KOPT-K1 (cell line): Measurements from ENCODE around the gene EIF3B.
"Not testable (repeated sequence)": the region's sequence is repeated elsewhere in the genome, so short reads cannot be mapped to it uniquely, and the experiment has no call there.

Experiments
- H3K27ac ChIP-seq: fragments of 200-600 bp; sonication (generic); 2 replicates; pipeline ENCODE4 v1.5.1; 2016; ENCODE audit warnings: antibody characterized with exemption, mild to moderate bottlenecking, low read depth, low read length; ENCODE audit not compliant: poor library complexity, severe bottlenecking
- H3K36me3 ChIP-seq: fragments of 200-600 bp; sonication (generic); 2 replicates; pipeline ENCODE4 v1.5.1; 2017; ENCODE audit warnings: antibody characterized with exemption, mild to moderate bottlenecking, low read length, moderate library complexity; ENCODE audit not compliant: insufficient read depth
- H3K9me3 ChIP-seq: fragments of 200-600 bp; sonication (generic); 2 replicates; pipeline ENCODE4 v1.5.1; 2017; ENCODE audit warnings: antibody characterized with exemption, low read length, mild to moderate bottlenecking; ENCODE audit not compliant: insufficient read depth, poor library complexity, severe bottlenecking

EIF3B gene

DNA sequence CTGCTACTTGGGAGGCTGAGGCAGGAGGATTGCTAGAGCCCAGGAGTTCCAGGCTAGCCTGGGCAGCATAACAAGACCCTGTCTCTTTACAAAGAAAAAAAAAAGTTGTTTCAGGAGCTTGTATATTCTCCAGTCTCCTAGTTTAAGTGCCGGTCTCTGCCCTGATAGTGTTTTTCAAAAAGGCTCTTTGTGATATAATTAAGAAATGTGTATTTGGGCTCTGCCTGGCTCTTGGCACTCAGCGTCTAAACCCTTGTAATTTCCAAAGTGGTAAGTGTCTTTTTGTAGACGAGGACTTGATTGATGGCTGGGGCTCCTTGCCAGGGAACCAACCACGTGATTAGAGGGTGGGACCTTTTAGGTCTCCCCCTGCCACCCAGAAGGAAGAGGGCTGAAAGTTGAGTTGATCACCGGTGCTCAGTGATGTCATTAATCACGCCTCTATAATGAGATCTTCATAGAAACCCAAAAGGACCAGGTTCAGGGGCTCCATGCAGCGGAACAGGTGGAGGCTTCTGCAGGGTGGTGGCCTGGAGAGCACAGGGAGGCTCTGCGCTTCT, 4.4 kb downstream of the EIF3B start:
- H3K9me3 ChIP-seq, result no peaks in the 10 kb centered on the region
- peaks cover 75% of the 10 kb centered on the region for H3K36me3 ChIP-seq
- no peak overlapping the region for H3K27ac ChIP-seq

DNA sequence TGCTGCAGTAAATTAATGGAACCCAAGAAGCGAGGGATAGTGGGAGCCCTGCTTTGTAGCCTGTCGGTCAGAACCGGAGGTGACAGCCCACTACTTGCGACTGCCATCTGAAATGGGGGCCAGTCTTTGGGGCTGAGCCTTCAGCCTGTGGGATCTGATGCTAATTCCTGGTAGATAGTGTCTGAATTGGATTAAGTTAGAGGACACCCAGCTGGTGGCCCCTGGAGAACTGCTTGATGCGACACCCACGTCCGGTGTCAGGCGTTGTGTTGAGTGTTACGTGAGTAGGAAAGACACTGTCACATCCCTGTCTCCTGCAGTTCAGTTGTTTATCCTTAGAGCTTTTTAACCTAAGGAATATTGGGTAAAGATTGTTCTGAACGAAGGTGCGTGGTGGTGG, 5.0 kb downstream of the EIF3B start:
- Histone ChIP-seq H3K9me3 (no peaks in the 10 kb centered on the region), H3K36me3 (peaks cover 81% of the 10 kb centered on the region), H3K27ac (no peak overlapping the region)

DNA sequence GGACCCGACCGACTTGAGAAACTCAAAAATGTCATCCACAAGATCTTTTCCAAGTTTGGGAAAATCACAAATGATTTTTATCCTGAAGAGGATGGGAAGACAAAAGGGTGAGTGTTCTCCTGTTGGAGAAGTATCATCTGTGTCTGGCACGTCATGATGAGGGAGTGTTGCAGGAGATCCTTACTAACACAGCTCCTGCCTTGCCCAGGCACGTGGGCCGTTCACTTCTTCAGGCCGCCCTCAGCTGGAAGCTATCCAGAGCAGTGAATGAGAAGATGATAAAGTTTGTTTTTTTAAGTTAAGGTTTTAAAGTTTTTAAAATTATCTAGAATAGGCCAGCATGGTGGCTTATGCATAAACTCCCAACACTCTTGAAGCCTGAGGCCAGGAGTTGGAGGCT, 6.2 kb downstream of the EIF3B start:
- Histone ChIP-seq H3K36me3 (peaks cover 93% of the 10 kb centered on the region), H3K27ac (no peak overlapping the region), H3K9me3 (no peaks in the 10 kb centered on the region)

DNA sequence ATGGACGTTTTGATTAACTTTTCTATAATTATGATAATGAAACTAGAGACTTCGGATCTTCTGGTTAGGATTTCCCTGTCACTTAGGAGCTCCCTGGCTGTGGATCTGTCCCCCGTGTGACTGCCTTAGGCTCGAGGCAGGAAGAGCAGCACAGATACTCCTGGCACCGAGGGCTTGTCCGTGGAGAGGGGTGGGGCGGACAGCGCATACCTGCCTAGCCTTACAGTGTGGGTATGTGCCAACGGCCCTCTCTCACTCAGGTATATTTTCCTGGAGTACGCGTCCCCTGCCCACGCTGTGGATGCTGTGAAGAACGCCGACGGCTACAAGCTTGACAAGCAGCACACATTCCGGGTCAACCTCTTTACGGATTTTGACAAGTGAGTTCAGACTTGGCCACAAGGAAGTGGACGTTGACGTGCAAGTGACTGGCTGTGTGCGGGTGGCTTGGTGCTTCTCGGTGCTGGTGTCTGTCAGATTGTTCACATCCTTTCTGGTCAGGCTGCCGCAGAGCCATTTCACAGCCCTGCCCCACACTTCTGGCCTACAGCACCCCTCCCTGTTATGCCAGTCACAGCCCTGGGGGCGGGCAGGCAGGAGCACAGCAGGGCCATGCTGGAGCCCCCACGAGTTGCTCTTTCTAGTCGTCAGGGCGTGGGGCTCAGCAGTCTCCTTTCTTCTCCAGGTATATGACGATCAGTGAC, 7.9 kb downstream of the EIF3B start:
- Histone ChIP-seq H3K27ac (no peak overlapping the region), H3K36me3 (peaks cover 99% of the 10 kb centered on the region)

DNA sequence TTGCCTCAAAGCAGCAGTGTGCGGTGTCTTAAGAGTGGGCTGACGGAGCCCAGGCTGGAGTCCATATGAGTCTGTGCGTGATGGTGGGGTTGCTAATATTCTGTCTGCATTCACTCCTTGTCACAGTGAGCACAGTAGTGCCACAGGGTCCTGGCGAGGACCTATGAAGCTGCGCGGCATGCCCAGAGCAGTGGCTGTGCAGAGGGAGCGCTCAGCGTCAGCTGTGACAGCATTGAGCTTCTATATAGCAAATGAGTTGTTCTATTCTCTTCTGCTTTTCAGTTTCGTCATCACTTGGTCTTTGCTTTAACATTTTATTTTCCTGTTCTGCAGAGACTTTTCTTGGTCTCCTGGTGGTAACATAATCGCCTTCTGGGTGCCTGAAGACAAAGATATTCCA, 14.5 kb downstream of the EIF3B start:
- peaks cover 100% of the 10 kb centered on the region for H3K36me3 ChIP-seq

More for the DNA sequence above, 7.9 kb downstream of the EIF3B start:
- no peaks in the 10 kb centered on the region for H3K9me3 ChIP-seq

DNA sequence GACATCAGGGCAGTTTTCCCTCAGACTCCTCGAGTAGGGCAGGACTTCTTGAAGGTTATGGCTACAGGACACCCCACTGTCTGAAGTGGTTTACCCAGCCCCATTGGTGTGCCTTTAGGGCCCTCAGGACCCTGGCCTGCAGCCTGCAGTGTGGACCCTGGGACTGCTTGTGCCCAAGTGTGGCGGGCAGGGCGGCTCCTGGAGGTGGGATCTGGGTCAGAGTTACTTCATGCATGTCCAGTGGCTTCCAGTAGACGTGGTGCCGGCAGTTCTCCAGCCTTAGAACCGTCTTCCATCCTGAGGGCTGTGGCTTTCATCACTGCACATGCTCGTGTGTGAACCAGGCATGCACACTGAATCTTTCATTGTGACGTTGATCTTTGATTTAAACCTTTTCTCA, 16.7 kb downstream of the EIF3B start:
- Histone ChIP-seq H3K36me3 (peaks cover 100% of the 10 kb centered on the region), H3K27ac (no peak overlapping the region), H3K9me3 (no peaks in the 10 kb centered on the region)

More for the DNA sequence above, 14.5 kb downstream of the EIF3B start:
- H3K9me3 ChIP-seq, result no peaks in the 10 kb centered on the region
- no peak overlapping the region for H3K27ac ChIP-seq

DNA sequence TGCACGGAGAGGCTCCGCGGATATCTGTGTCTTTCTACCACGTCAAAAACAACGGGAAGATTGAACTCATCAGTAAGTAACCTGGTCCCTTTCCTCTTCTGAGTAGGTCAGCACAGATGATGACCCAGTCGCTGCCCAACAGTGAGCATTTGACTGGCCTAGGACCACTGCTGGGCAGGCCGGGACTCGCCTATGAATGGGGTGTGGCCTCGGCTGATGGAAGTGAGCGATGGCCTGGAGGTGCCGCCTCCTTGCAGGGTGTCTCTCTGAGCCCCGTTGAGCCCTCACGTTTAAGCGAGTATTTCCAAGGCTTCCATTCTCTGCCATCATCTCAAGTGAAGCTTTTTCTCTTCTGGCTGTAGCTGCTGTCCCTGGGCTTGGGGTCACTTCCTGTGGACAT, 18.1 kb downstream of the EIF3B start:
- Histone ChIP-seq H3K27ac (no peak overlapping the region), H3K36me3 (peaks cover 98% of the 10 kb centered on the region), H3K9me3 (no peaks in the 10 kb centered on the region)

DNA sequence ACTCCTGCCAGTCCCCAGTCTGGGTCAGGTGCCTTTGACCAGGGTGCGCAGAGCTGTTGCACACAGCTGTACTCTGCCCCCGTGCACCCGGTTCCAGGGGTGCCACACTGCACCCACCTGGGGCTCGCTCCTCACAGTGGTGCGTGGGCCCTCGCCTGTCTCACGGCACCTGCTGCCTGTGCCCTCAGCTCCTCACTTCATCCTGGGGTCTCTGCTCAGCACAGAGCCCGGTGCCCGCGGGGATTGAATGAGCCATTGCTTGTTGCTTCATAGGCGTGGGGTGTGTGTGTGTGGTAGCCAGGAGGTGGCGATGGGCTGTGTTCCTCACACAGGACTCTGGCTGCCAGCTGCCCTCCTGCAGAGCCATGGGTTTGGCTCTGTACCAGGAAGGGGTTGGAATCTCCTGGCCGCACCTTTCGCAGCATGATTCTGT, 18.5 kb downstream of the EIF3B start:
- Histone ChIP-seq H3K36me3 (peaks cover 98% of the 10 kb centered on the region), H3K27ac (no peak overlapping the region), H3K9me3 (no peaks in the 10 kb centered on the region)

DNA sequence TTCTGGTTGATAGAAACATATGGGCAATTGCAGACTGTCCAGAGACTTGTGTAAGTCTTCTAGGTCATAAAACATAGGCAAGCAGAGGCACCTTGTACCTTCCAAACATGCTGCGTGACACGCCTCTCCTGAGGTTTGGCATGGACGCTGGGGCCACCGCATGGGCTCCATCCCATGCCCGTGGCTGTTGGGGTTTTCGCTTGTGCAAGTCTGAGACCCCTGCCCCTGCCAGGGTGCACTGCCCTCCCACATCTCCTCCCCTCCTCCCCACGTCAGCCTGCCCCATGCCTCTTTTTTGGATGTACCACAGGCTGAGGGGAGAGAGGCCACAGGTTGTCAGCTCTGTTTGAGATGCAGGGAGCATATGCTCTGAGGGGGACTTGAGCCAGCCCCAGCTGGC, 19.0 kb downstream of the EIF3B start:
- Histone ChIP-seq H3K36me3 (peaks cover 98% of the 10 kb centered on the region), H3K27ac (no peak overlapping the region), H3K9me3 (no peaks in the 10 kb centered on the region)

DNA sequence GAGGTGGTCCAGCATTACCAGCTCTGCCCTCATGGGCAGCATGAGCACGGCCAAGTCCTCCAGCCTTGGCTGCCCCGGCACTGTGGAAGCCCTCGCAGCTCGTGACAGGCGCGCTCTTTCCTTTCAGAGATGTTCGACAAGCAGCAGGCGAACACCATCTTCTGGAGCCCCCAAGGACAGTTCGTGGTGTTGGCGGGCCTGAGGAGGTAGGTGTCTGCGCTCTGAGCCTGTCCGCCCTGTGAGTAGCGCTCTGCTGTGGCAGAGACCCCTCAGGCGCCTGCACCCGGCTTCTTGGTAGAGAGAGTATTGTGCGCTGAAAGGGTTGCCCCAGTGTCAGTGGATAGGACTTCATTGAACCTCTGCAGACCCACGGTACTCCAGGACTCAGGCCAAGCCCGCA, 19.8 kb downstream of the EIF3B start:
- Histone ChIP-seq H3K36me3 (peaks cover 98% of the 10 kb centered on the region), H3K9me3 (no peaks in the 10 kb centered on the region), H3K27ac (no peak overlapping the region)

DNA sequence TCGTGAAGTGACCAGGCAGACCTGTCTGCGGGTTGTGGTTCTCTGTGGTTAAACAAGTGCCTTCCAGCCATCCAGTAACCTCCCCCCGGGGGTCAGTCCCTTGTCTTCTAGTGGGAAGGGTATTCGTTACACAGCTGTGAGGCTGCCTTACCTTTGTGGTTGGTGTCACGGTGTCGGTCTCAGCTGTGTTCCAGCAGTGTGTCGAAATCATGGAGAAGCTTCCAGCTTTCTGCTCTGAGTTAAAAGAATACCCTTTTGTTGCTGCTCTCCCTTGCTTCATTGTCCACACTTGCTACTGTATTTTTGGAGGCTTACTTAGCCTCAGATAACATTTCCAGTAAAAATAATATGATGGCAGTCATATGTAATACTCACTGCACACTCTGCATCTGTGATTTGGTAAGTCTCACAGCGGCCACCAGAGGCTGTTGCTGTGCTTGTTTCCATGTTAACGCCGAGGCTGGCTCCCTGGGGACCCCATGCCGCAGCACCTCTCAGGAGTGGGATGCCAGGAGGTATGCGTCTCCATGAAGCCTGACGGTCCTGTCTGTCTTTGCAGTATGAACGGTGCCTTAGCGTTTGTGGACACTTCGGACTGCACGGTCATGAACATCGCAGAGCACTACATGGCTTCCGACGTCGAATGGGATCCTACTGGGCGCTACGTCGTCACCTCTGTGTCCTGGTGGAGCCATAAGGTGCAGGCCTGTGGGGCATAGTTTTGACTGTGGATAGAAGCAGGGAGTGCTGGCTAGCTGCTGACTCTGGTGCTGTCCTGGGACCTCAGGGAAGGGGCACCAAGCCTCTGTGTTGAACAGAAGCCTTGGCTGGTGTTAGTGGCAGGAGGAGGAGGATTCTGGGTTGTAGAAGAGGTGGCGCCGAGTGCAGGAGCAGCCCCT, 20.5 kb downstream of the EIF3B start:
- Histone ChIP-seq H3K27ac (no peak overlapping the region), H3K9me3 (no peaks in the 10 kb centered on the region), H3K36me3 (peaks cover 98% of the 10 kb centered on the region)

DNA sequence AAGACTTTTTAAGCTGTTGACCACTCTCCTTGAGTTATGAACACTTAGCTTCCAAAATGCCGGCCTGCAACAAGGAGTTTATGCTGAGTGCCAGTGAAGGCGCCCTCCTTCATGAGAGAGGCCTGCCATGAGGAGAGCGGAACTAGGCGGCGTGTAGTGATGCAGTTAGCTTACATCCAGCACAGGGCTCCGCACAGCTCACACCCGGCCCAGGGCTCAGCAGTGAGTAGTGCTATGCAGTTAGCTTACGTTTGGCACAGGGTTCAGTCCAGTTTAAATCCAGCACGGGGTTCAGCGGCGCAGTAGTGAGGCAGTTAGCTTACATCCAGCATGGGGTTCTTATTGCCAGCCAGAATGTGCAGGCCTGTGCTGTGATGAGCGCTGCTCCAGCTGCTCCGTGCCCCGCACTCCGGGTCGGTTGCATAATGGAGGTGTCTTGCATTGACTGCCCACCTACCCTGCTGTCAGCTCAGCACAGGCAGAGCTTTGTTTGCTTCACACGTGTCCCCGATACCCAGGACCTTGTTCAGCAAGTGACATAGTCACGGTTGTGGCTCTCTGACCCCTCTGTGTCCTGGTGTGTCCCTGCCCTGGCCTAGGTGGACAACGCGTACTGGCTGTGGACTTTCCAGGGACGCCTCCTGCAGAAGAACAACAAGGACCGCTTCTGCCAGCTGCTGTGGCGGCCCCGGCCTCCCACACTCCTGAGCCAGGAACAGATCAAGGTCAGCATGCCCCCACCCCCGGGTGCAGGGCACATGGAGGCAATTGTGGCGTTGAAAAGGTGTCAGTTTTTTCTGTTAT, 21.9 kb downstream of the EIF3B start:
- Histone ChIP-seq H3K9me3 (no peaks in the 10 kb centered on the region), H3K36me3 (peaks cover 98% of the 10 kb centered on the region), H3K27ac (no peak overlapping the region)

DNA sequence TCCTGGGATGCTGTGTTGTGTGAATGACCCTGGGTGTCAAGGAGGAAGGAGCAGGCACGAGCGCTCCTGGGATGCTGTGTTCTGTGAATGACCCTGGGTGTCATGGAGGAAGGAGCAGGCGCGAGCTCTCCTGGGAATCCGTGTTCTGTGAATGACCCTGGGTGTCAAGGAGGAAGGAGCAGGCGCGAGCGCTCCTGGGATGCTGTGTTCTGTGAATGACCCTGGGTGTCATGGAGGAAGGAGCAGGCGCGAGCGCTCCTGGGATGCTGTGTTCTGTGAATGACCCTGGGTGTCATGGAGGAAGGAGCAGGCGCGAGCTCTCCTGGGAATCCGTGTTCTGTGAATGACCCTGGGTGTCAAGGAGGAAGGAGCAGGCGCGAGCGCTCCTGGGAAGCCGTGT, 22.9 kb downstream of the EIF3B start:
- not testable (repeated sequence) for H3K27ac ChIP-seq, H3K9me3 ChIP-seq
- peaks cover 98% of the 10 kb centered on the region for H3K36me3 ChIP-seq

DNA sequence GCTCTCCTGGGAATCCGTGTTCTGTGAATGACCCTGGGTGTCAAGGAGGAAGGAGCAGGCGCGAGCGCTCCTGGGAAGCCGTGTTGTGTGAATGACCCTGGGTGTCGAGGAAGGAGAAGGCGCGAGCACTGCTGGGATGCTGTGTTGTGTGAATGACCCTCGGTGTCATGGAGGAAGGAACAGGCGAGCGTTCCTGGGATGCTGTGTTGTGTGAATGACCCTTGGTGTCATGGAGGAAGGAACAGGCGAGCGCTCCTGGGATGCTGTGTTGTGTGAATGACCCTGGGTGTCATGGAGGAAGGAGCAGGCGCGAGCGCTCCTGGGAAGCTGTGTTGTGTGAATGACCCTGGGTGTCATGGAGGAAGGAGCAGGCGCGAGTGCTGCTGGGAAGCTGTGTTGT, 23.5 kb downstream of the EIF3B start:
- not testable (repeated sequence) for H3K9me3 ChIP-seq, H3K27ac ChIP-seq
- peaks cover 98% of the 10 kb centered on the region for H3K36me3 ChIP-seq

DNA sequence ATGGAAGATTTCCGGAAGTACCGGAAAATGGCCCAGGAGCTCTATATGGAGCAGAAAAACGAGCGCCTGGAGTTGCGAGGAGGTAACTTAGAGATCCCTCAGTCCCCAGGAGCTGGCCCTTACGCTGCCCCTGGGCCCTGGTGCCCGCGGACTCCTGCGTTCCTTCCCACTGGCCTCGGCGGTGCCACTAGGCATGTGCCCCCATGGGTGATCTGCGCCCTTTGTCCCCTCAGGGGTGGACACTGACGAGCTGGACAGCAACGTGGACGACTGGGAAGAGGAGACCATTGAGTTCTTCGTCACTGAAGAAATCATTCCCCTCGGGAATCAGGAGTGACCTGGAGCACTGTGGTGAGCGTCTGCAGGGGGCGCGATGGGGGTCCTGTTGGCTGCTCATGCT, 24.5 kb downstream of the EIF3B start:
- Histone ChIP-seq H3K9me3 (no peaks in the 10 kb centered on the region), H3K27ac (no peak overlapping the region), H3K36me3 (peaks cover 97% of the 10 kb centered on the region)
